ENCODE results near the gene RTN4R. TPM values are rescaled to one million over a fixed set of nuclear protein-coding genes. Genes with fewer than 3 reads are reported as not detected.

Gene RTN4R
- total and polyA plus RNA-seq, 2 donors from 2014 or later = 1.2 to 2.5 TPM

DNA sequence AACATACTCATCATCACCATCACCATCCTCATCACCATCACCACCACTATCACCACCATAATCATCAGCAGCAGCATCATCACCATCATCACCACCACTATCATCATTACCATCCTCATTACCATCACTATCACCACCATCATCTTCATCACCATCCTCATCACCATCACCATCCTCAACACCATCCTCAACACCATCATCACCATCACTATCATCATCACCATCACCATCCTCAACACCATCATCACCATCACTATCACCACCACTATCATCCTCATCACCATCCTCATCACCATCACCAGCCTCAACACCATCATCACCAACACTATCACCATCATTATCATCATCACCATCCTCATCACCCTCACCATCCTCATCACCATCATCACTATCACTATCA lies 16.6 kb downstream of the RTN4R start:
- intact Hi-C loops (cut with DNase I) = no loop called here
- H3K9me3 ChIP-seq (ENCODE audit: control insufficient read depth in 2 of 3, insufficient read depth in 1 of 3, low read length in 3 of 3) = peaks cover 0 to 4% (median 0%) of the 10 kb centered on the region in 3 donors
- DNase-seq (no peak), FAIRE-seq (no peak)
- no peak overlapping the region for H3K27ac ChIP-seq (ENCODE audit: low read depth in 2 of 2, low read length in 2 of 2)
- TF ChIP-seq CTCF (IDR thresholded peaks at IDR 0.05; ENCODE audit: borderline replicate concordance, extremely low read depth, insufficient read depth) = no peak
- peak overlapping the region in 1 of 3 donors; percentile 33 for H3K4me3 ChIP-seq (ENCODE audit: low read length in 3 of 3)
- peaks cover 0 to 7% (median 0%) of the 10 kb centered on the region in 3 donors for H3K4me1 ChIP-seq (ENCODE audit: control insufficient read depth in 2 of 3, insufficient read depth in 2 of 3, low read depth in 1 of 3, low read length in 3 of 3)
- H3K9ac ChIP-seq (ENCODE audit: low read length in 3 of 3) = no peak overlapping the region
- peaks cover 0 to 5% (median 0%) of the 10 kb centered on the region in 3 donors for H3K36me3 ChIP-seq (ENCODE audit: control insufficient read depth in 2 of 3, insufficient read depth in 3 of 3, low read length in 3 of 3)
- no peaks in the 10 kb centered on the region for H3K27me3 ChIP-seq (ENCODE audit: control insufficient read depth, insufficient read depth, low read length)

GRCh38 chr22:20249797-20250354 lies 18.2 kb downstream of the RTN4R start:
- no peak overlapping the region for H3K27ac ChIP-seq (ENCODE audit: low read depth in 2 of 2, low read length in 2 of 2)
- H3K9me3 ChIP-seq (ENCODE audit: control insufficient read depth in 2 of 3, insufficient read depth in 1 of 3, low read length in 3 of 3) = peaks cover 0 to 4% (median 0%) of the 10 kb centered on the region in 3 donors
- FAIRE-seq (no peak), DNase-seq (peak in 1 of 5 donors; percentile 45)
- no peak overlapping the region for H3K4me3 ChIP-seq (ENCODE audit: low read length in 3 of 3)
- intact Hi-C loops (cut with DNase I) = no loop called here
- TF ChIP-seq CTCF (IDR thresholded peaks at IDR 0.05; ENCODE audit: borderline replicate concordance, extremely low read depth, insufficient read depth) = no peak
- peaks cover 0 to 12% (median 0%) of the 10 kb centered on the region in 3 donors for H3K4me1 ChIP-seq (ENCODE audit: control insufficient read depth in 2 of 3, insufficient read depth in 2 of 3, low read depth in 1 of 3, low read length in 3 of 3)
- peaks cover 0 to 5% (median 0%) of the 10 kb centered on the region in 3 donors for H3K36me3 ChIP-seq (ENCODE audit: control insufficient read depth in 2 of 3, insufficient read depth in 3 of 3, low read length in 3 of 3)
- H3K9ac ChIP-seq (ENCODE audit: low read length in 3 of 3) = no peak overlapping the region
- no peaks in the 10 kb centered on the region for H3K27me3 ChIP-seq (ENCODE audit: control insufficient read depth, insufficient read depth, low read length)

GRCh38 chr22:20248461-20248978 lies 19.6 kb downstream of the RTN4R start:
- H3K27ac ChIP-seq (ENCODE audit: low read depth in 2 of 2, low read length in 2 of 2) = no peak overlapping the region
- peaks cover 0 to 5% (median 0%) of the 10 kb centered on the region in 3 donors for H3K36me3 ChIP-seq (ENCODE audit: control insufficient read depth in 2 of 3, insufficient read depth in 3 of 3, low read length in 3 of 3)
- no peak overlapping the region for H3K4me3 ChIP-seq (ENCODE audit: low read length in 3 of 3)
- DNase-seq (no peak), FAIRE-seq (no peak)
- no peak overlapping the region for H3K9ac ChIP-seq (ENCODE audit: low read length in 3 of 3)
- peaks cover 0 to 19% (median 0%) of the 10 kb centered on the region in 3 donors for H3K4me1 ChIP-seq (ENCODE audit: control insufficient read depth in 2 of 3, insufficient read depth in 2 of 3, low read depth in 1 of 3, low read length in 3 of 3)
- H3K9me3 ChIP-seq (ENCODE audit: control insufficient read depth in 2 of 3, insufficient read depth in 1 of 3, low read length in 3 of 3) = peaks cover 0 to 4% (median 0%) of the 10 kb centered on the region in 3 donors
- no peaks in the 10 kb centered on the region for H3K27me3 ChIP-seq (ENCODE audit: control insufficient read depth, insufficient read depth, low read length)
- TF ChIP-seq CTCF (IDR thresholded peaks at IDR 0.05; ENCODE audit: borderline replicate concordance, extremely low read depth, insufficient read depth) = no peak
- intact Hi-C loops (cut with DNase I) = no loop called here
